GM19193 (cell line): ENCODE measurements around the gene CPLX1.

Experiments used
- POLR2A ChIP-seq: IDR thresholded peaks from 4 replicates; pipeline ENCODE4 v1.6.1; 2011; ENCODE audit not compliant: insufficient read depth, insufficient read length; ENCODE audit errors: extremely low read depth

CPLX1 gene

DNA sequence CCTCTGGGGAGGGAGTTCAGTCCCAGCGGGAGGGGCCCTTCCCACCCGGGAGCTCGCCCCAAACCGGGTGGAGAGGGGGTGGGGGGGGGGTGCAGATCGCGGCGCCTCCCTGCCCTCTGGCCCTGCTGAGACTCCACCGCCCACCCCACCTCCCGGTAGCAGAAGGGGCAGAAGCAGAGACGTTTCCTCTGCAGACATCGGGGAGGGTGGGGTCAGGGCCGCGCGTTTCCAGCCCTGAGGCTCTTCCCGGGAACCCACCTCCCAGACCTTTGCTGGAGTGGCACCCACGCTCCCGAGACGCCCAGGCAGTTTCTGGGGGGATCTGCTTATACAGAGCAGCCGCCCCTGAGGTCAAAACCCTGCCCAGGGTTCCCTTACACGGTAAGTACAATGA is 30.2 kb downstream of the CPLX1 start:
- TF ChIP-seq POLR2A, result no peak

DNA sequence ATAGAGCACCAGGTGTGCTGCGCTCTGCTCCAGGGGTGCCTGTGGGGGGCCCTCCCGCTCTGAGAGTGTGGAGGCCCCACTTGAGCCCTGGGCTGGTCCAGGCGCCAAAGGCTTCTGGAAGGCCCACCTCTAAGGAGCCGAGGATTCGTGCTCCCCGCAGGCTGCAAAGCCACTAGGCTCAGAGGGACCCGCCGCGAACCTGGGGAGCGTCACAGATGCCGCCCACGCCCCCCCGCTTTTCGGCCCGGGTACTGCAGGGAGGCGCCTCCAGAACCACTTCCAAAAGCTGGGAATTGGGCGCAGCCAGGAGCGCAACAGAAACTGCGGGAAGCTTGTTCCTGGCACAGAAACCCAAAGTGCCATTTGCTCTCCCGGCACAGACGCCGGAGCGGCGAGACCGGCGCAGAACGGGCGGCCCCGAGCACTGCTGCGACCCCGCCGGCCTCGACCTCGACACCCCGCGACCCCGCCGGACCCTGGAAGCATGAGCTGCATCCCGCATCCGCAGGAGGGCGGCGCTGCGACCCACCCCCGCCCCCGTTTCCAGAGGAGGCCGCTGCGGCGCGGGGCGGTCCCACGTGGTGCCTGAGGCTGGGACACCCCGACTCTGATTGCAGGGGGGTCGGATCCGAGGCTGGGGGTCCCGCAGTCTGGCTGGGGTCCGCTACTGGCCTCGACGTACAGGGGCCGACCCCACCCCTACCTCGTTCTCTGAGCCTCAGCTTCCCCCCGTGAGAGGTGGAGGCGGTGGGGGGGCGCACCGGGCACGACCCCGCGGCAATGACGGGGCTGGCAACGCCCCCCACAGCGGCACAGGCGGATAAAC is 30.8 kb downstream of the CPLX1 start:
- TF ChIP-seq POLR2A, result no peak

DNA sequence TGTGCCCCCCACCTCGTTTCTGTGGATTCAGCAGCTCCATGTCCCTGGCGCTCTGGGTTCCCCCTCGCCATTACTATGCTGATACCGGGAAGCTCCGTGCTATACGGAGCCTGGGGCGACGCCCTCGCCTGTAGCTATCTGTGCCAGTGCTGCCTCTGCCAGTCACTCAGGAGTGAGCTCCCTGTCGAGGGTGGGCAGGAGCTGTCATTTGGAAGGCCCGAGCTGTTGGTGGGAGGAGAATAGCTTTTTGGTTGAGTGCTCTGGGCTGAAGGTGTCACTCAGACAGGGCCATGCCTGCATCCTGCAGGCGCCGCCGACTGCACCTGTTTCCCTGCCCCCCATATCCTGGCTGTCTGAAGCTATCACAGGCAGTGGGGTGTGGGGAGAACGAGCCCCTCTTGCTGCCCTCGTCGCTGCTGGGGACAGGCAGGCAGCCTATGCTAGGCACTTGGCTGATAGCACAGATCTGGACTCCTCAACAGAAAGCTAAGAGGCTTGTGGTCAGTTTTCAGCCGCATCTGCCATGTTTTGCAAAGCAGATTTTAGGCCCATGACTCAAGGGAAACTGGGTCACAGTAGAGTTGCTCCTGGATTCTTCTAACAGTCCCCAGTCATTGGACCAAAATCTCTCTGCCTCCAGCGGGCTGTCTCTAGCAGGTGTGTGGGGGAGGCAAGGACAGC is 31.8 kb downstream of the CPLX1 start:
- no peak for TF ChIP-seq POLR2A

DNA sequence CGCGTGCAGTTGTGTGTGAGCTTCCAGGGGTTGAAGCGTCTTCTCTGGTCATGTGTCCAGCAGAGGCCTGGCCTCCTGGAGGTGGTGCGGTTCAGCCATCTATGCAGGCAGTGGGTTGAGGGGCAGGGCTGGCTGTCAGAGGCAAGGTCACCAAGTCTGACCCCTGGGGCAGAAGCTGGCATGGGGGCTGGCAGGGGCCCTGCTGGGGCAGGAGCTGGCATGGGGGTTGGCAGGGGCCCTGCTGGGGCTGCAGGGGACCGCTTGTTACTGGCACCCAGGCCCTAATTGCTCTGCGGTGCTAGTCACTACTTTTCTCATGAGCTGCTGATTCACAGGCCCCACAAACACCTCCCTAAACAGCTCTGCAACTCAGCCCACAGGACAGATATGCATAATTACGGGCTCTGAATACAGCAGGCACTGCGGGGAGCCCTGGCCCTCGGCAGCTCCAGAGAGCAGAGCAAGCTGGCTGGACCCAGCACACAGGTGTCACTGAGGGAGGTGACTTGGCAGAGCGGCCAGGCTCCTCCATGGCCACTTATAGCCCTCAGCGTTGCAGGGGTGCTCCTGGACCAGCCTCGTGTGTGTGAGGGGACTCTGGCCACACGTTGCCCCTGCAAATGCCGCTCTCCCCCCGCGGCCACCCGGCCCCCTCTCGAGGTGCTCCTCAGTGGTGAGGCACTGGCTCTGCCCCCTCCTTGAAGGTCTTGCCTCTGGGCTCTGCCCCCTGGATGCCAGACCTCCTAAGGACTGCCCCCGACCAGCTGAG is 32.7 kb downstream of the CPLX1 start:
- no peak for TF ChIP-seq POLR2A

DNA sequence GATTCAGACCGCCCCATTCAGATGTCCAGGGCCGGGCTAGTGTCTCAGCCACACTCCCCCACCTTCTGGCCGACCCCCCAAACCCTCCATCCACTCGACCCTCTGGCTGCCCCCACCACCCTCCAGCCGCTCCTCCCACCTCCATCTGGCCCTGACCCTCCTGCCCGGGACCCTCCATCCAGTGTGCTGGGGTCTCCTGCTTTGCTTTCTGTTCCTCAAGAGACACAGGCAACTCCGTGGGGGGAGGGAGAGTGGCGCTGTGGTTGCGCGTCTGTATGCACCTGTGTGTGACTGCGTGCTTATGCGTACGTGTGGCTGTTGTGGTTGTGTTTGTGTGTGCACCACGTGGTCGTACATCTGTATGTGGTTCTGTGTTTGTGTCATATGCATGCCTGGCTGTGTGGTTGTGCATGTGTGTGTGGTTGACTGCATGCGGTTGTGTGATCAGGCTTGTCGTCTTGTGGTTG is 33.3 kb downstream of the CPLX1 start:
- TF ChIP-seq POLR2A, result no peak

DNA sequence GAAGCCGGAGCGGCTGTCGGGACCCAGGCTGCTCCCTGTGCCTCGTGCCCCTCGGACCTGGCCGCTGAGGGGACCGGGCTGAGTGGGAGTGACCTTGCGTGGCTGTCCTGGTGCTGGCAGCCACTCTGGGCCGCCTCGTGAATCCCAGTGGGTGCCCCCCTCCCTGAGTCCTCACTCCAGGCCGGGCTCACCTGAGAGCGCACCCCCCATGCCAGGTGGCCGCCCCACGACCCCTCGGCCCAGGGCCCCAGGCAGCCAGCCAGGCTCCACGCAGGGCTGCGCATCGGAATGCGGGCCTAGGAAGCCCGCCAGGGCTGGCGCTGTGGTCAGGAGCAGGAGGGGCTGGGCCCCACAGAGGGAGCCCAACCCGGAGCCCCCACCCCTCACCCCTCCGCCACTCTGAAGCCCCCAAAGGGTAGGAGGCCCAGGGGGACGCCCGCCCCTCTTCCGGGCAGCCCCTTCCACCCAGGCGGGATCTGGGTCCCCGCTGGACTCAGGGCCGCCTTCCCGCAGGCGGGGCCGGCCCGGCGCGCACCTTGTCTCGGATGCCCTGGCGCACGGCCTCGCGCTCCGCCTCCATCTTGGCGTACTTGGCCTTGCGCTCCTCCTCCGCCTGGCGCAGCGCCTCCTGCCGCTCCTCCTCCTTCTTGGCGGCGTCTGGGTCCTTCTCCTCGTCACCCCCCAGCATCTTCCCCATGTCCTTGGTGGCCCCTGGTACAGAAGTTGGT is 33.9 kb downstream of the CPLX1 start:
- TF ChIP-seq POLR2A, result no peak

DNA sequence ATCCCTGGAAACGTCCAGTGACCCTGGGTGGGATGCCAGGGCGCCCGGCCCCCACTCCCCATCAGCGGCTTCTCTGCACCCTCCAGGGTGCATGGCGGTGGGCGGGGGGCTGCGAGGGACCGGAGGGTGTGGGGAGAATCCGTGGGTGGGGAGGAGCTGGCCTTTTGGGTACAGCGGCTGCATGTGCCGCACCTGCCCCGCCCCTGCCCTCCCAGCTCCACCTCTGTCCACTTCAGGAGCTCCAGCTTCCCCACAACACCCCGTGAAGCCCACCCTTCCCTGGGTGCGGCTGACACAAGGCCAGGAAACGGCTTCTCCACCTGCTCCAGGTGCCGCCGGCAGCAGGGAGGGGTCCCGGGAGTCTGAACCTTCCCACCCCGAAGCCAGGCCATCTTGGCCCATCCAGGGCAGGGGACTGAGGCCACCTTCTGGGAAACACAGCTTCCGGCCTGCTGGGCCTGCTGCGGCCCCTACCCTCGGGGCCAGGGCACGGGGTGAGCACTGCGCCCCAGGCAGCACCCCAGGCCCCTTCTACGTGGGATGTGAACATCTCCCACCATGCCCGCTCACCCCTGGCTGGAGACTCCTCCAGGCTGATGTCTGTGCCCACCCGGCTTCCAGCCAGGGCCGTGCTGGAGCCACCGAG is 34.6 kb downstream of the CPLX1 start:
- no peak for TF ChIP-seq POLR2A

DNA sequence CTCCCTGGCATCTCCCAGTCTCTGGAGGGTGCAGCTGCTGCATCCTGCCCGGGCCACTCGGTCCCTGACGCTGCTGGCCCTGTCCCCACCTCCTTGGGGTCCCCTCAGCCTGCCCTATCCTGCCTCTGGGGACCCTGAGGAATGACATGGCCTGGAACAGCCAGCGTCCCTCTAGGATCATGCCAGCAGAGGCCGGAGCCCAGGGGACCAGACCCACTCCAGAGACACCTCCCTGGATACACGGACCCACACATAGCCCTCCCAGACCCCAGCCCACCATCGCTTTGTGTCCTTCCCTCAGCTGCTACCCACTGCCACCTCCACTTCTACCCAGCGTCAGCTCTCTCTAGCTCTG is 35.5 kb downstream of the CPLX1 start:
- no peak for TF ChIP-seq POLR2A

DNA sequence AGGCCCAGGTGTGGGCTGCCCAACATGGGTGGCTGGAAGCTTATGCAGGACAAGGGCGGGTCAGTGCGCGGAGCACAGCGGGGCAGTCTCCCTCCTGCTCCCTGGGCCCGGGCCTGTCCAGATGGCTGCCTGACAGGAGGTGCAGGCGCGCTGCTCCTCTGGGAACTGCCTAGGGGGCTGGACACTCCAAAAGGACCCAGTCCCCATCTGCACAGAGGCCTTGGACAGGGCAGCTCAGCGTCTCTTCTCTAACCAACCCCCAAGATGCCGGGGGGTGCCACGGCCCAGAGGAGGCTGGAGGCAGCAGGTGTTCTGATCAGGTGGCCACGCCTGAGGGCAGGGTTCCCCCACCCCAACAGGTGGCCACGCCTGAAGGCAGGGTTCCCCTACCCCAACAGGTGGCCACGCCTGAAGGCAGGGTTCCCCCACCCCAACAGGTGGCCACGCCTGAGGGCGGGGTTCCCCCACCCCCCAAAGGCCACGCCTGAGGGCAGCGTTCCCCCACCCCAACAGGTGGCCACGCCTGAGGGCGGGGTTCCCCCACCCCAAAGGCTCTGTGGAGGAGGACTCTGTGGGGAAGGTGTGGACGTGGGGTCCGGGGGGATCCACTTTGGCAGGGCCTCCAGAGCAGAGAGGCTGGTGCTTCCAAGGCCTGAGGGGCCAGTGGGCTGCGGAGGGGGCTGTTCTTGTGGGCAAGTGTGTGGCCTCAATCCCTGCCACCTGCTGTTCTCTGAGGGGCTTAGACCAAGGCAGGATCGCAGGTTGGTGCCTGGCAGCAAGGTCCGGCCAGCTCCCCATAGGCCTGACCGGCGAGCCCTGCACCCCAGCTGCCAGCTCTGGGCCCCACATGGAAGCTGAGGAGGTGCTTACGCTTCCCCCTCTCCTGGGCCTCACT is 36.1 kb downstream of the CPLX1 start:
- TF ChIP-seq POLR2A, result no peak

DNA sequence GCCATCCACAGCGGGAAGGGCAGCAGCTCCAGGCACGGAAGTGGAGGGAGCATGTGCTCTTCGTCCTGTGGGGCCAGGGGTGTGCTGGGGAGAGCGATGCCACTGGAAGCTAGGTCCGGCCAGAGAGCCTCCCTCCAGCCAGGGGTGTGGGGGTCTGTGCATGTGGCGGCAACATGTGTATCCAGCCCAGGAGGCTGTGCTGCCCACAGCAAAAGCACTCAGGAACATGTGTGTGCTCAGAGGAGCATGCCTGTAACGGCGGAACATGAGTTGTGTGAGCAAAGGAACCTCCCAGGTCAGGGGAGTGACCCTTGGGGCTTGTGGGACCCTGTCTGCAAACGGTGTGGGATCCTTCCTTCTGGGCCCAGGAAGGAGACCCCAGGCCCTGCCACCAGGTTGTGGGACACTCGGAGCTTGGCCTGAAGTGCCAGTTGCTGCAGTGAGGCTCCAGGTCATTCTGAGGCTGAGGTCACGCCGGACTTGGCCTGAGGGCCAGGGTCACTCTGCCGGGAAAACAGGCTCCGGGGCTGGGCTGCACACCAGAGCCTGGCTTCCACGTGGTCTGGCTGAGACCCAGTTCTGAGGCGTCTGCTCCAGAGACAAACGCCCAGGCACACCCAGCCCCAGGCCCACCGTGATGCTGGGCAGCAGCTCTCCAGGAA is 37.2 kb downstream of the CPLX1 start:
- no peak for TF ChIP-seq POLR2A

DNA sequence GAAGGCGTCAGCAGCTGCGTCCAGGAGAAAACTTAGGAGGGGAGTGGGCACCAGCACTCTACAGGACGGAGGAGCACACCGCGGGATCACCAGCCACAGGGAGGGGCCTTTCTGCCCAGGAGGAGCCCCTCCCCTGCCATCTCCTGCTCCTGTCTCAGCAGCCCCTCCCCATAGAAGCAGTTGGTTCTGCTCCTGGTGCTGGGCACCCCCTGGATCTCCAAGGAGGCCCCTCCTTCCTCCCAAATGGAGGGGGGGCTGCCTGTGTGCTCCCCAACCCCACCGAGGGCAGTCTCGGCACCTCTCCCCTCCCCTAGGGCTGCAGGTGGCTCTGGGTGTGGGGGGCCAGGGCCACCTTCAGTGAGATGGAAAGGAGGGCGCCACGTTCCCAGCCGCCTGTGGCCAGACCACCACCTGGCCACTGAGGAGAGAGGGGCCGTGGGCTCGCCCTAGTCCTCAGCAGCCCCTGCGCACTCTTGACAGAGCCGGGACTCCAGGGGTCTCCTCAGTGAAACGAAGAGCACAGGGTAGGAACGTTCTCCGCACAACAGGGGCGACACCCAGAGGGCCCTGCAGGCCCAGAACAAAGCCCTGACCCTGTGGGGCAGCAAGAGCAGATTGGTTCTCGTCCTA is 37.8 kb downstream of the CPLX1 start:
- TF ChIP-seq POLR2A, result no peak

DNA sequence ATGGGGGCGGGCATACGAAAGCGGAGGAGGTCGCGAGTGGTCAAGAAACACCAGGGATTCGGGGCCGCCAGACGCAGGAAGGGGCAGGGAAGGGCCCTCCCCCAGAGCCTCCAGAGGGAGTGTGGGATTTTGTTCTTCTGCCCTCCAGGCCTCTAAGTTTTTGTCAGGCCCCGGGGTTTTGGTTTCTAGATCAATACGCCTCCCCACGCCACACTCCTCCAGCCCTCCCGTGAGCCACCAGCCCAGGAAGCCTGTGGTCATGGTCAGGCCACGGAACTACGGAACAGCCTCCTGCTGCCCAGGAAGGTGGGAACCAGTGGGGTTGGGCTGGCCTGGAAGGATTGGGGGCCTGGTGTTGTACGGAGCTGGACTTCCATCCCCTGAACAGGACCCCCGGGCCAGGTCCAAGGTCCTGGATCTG is 38.4 kb downstream of the CPLX1 start:
- no peak for TF ChIP-seq POLR2A

DNA sequence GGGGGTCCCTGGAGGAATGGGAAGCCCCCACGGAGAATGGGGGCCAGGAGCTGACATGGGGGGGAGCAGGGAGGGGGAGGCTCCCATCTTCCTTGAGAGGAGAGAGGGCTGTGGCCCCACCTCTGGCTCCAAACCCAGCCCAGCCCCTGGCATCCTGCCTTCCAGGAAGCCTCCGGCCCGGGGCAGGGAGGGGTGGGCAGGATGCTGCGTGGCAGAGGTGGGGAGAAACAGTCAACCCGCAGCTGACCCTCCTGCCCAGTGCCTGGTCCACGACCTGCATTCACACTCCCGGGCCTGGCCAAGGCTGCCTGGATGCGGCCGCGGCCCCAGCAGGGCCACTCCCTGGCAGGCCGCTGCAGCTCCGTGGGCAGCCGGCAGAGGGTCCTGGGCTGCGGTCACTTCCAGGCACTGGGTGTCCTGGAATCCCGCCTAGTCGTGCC is 39.0 kb downstream of the CPLX1 start:
- TF ChIP-seq POLR2A, result no peak
